IPS-NIHi11 (cell line): Measurements from ENCODE around the gene RUNX3.
A peak's percentile ranks its signal among the peaks of the same experiment; 100 is the strongest.

Experiments used
- DNase-seq: peaks from one replicate; pipeline ENCODE4 v3.0.0; 2012; ENCODE audit warnings: mixed read lengths, low spot score

Gene RUNX3

GRCh38 chr1:24963099-24963872 lies 33.2 kb upstream of the RUNX3 start:
- DNase-seq: no peak

- DNase-seq: peak; percentile 54
Observed at GRCh38 chr1:24961961-24962861, 32.1 kb upstream of the RUNX3 start.

- DNase-seq: no peak
Observed at GRCh38 chr1:24961334-24961733, 31.3 kb upstream of the RUNX3 start.

- DNase-seq: no peak
Observed at GRCh38 chr1:24960071-24960801, 30.2 kb upstream of the RUNX3 start.

GRCh38 chr1:24959623-24959975 lies 29.5 kb upstream of the RUNX3 start:
- DNase-seq: no peak

GRCh38 chr1:24958766-24959622 lies 28.9 kb upstream of the RUNX3 start:
- no peak for DNase-seq

GRCh38 chr1:24957808-24958752 lies 28.0 kb upstream of the RUNX3 start:
- no peak for DNase-seq

- DNase-seq: no peak
Observed at GRCh38 chr1:24957016-24957807, 27.1 kb upstream of the RUNX3 start.

GRCh38 chr1:24955779-24956365 lies 25.8 kb upstream of the RUNX3 start:
- no peak for DNase-seq

- no peak for DNase-seq
Observed at GRCh38 chr1:24955161-24955560, 25.1 kb upstream of the RUNX3 start.

- DNase-seq: no peak
Observed at GRCh38 chr1:24954631-24955030, 24.6 kb upstream of the RUNX3 start.

- no peak for DNase-seq
Observed at GRCh38 chr1:24954022-24954421, 23.9 kb upstream of the RUNX3 start.

GRCh38 chr1:24952413-24952841 lies 22.4 kb upstream of the RUNX3 start:
- no peak for DNase-seq

GRCh38 chr1:24951810-24952412 lies 21.8 kb upstream of the RUNX3 start:
- DNase-seq: no peak

- no peak for DNase-seq
Observed at GRCh38 chr1:24951337-24951736, 21.3 kb upstream of the RUNX3 start.

- DNase-seq: no peak
Observed at GRCh38 chr1:24949331-24949881, 19.3 kb upstream of the RUNX3 start.

- no peak for DNase-seq
Observed at GRCh38 chr1:24948079-24948827, 18.2 kb upstream of the RUNX3 start.
